SHP77 (cell line): ENCODE measurements around the gene APCDD1L.
"Not testable (repeated sequence)": the region's sequence is repeated elsewhere in the genome, so short reads cannot be mapped to it uniquely, and the experiment has no call there.

Source experiments
- DNase-seq, 2 experiments: peaks; one replicate each; lab custom pipeline; 2025; lab: John Stamatoyannopoulos, UW

The APCDD1L gene

GRCh38 chr20:58514321-58515232 is 622 bp downstream of the APCDD1L start:
- no peak for DNase-seq

- DNase-seq: no peak
These were observed 1.5 kb downstream of the APCDD1L start for GRCh38 chr20:58513580-58514285.

DNA sequence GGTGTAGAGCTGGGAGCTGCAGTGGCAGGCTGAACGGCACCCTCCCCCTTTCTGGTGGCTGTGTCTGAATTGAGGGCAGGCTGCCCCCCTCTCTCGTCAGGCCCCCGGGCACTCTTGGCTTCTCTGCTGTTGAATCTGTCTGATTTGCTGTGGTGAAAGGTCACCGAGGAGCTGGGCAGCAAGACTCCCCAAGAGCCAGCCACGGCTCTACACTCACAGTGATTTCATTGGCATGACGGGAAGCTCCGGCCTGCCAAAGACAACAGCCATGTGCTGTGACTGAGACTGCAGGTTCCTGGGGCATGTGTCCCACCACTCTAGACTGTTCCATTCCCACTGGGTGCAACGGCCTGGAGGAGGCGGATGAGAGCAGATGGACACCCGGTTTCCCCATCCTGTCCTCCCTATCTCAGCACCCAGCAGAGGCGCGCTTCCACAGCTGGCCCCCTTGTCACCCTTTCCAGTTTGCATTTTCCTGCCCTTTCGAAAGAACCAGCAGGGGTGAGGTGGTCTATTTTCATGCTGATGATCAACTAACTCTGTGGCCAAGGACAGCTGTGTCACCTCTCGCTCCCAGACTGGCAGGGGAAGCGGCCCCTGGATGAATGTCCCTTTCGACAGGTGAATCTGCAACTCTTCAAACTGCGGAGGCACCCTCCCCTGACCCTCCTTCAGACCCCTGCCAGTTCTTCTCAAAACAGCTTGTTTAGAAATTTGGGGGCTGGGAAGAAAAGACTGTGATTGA is 2.2 kb downstream of the APCDD1L start:
- DNase-seq: no peak

DNA sequence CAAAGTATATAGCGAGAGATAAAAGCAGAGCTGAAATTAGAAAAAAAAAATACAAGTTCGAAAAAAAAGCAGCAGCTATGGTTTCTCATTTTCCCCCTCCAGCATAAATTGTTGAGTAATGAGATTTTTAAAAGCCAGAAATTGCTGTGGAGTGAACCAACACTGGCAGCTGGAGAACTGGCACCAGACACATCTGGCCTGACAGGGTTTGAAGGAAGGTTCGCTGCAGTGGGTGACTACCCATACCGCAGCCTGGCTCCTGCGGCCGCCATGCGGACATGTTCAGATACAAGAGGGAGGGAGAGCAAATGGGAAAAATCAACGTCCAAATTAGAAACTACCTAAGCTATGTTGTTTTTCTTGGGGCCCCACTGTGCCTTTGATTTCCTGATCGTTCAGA is 3.3 kb downstream of the APCDD1L start:
- DNase-seq: no peak

DNA sequence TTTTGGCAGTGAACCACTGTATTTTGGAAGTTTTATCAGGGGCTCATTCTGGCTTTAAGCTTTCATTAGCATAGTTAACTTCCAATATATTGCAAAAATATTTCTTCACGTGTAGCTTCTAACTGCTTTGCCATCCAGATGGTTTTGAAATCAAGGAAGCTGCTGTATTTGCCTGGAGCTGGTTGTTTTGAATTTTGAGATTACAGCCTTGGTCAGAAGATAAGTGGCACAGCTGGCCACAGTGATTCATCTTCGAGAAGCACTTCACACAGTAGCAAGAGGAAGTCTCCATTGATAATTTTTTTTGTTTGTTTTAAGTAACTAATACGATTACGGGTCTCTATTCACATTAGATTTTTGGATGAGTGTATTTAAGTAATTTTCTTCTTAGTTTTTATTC is 3.8 kb downstream of the APCDD1L start:
- no peak for DNase-seq

GRCh38 chr20:58510921-58511320 is 4.3 kb downstream of the APCDD1L start:
- no peak for DNase-seq

DNA sequence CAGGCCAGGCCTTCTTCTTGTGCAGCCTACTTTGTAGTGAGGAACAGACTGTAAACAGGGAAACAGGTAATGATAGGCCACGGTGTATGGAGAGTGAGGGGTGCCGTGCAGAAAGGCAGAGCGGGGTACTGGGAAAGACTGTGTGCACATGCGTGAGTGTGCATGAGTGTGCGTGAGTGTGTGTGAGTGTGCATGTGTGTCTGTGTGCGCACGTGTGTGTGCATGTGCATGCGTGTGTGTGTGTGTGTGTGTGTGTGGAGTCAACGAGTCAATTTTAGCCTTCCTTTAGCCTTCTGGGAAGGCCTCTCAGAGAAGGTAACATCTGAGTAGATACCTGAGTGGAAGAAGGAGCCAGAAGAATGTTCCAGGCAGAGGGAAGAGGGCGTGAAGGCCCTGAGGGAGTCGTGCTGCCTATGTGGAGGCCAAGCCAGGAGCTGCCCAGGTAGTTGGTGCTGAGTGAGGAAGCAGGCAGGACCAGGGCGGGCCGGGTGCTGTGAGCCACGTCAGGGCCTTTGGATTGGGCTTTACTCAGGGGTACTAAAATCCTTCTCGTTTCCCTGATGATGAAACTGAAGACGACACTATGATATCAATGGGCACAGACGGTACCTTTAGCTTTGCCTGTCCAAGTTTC is 6.3 kb downstream of the APCDD1L start:
- DNase-seq: no peak

DNA sequence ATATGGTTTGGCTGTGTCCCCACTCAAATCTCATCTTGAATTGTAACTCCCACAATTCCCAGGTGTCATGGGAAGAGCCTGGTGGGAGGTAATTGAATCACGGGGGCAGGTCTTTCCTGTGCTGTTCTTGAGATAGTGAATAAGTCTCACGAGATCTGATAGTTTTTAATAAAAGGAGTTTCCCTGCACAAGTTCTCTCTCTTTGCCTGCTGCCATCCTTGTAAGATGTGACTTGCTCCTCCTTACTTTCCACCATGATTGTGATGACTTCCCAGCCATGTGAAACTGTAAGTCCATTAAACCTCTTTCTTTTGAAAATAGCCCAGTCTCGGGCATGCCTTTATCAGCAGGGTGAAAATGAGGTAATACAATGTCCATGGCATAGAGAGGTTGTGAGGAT is 8.2 kb downstream of the APCDD1L start:
- not testable (repeated sequence) for DNase-seq

DNA sequence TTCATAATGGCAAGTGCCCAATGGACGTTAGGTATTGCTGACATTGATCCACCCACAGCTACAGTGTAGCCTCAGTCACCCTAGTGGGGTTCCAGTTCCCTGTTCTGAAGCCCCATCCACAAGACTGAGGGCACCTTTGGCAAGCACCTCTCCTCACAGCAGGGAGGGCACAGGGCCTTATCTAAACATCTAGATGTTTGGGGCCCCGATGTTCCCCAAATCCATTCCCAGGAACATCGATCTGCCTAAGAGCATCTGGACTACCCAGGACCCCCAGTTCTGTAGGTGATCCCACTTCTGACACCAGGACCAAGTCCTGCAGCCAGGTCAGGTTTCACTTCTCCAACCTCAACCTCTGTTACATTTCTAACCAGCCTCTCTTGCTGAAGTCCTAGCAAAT is 10.6 kb downstream of the APCDD1L start:
- no peak for DNase-seq

DNA sequence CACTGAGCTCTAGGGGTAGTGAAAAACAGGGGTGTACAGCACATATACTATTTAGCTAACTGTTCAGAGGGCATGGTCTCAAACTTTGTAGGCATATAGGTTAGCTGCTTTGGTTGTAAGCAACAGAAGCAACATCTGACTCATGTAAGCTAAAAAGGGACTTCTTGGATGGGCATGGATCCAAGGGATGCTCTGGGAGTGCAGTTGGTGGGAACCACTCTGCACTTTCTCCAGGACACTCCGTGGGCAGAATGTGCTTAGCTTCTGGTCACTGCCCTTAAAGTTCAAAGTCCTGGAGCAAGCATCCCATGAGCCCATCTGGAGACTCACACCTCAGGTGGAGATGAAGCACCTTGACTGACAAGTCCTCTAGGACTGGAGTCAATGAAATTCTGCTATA is 11.5 kb downstream of the APCDD1L start:
- no peak for DNase-seq

- DNase-seq: no peak
These were observed 14.9 kb downstream of the APCDD1L start for GRCh38 chr20:58500256-58500655.

DNA sequence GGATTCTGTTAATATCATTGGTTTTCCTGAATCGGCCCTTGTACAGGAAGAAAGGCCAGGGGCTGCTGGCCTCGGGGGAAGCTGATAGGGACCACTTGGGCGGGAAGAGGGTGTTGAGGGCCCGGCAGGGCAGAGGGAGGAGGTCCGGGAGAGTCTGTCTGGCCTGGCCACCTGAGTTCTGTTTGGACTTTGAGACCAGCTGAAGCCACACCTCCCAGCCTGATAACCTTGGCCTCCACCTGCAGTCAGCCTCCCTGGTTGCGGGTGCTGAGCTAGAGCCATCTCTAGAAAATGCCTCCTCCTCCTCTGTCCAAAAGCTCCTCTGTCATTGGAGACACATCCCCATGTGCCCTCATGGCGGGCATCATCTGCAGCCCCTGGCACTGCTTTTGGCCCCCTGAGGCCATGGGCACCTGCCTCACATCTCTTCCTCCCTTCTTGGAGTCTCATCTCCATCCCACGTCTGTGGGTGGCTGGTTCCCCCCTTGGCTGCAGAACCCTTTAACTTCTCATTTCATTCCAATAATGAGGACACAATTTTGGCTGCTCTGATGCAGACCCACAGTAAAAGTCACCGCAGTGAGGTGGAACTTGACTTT is 16.6 kb downstream of the APCDD1L start:
- no peak for DNase-seq

- DNase-seq: no peak
These were observed 17.3 kb downstream of the APCDD1L start for GRCh38 chr20:58497724-58498469.

DNA sequence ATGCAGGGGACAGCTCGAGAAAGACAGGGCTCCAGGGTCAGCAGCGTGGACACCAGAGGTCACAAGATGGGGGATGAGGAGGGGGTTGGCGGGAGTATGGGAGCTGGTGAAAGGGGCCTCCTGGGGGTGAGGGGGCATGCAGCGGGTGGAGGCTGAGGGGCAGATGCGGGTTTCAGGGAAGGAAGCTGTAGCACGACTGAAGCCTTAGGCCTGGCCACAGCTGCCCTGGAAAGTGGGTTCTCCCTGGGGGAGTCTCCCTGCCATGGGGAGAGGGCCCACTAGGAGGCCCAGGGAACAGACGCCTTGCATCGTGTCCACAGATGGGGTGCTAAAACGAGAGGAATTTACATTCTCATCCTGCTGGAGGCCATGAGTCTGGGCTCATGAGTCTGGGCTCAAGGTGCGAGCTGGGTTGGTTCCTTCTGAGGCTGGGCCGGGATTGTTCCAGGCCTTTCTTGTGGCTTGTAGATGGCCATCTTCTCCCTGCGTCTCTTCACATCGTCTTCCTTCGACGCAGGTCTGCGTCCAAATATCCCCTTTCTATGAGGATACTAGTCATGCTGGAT is 18.0 kb downstream of the APCDD1L start:
- no peak for DNase-seq

GRCh38 chr20:58496429-58496769 is 18.8 kb downstream of the APCDD1L start:
- DNase-seq: no peak

DNA sequence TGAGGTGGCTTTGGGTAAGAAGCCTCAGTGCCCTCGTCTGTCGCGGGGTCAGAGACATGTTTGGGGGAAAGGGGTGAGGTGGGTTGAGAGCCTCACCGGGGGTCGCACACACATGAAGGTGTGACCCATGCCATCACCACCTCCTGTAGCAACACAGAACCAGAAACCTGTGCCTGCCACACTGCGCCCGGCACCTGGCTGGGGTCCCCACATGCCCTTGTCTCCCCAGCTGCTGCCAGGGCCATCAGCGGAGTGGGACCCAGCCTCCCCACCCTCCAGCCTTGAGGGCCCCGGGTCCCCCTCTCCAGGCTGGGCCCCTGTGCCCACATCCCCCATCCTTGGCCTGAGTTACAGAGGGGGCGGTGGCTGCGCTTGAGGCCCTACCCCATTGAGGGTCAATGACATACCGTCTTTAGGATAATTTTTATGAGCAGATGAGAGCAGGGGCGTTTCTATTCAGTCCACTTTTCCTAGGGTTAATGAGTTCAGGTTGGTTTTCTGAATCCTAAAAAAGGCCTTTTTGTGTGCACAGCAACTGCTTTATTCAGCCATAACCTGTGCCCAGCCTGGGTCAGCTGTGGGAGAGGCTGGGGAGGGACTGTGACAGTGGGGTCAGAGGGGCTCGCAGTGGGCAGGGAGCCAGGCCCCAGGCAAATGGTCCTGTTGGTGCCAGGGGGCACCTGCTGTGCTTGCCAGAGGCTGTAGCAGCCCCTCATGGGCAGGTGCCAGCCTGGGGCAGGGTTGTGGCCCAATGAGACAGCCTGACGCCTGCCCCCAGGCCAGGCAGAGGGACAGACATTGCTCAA is 19.4 kb downstream of the APCDD1L start:
- DNase-seq: no peak

GRCh38 chr20:58494923-58495622 is 20.1 kb downstream of the APCDD1L start:
- DNase-seq: no peak

DNA sequence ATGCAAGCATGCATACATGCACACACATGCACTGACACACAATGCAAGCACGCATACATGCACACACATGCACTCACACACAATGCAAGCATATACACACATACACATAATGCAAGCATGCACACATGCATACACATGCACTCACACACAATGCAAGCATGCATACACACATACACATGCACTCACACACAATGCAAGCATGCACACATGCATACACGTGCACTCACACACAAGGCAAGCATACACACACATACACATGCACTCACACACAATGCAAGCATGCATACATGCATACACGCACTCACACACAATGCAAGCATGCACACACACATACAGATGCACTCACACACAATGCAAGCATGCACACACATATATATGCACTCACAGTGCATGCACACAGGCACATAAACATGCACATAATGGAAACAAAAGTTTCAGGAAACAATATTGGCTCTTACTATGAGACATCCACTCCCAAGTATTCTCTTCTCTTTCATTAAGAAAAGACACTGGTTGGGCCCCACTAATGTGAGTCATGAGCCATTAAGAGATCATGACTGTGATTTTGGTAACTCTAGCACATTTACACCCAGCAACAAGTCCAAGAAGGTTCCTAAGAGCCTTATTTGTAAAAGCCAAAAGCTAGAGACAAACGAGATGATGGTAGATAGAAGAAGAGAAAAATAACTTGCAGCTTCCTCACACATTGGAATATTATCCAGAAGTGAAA is 22.2 kb downstream of the APCDD1L start:
- no peak for DNase-seq
